ENCODE data around the gene MRGPRG.
A peak's percentile ranks its signal among the peaks of the same experiment; 100 is the strongest.

MRGPRG gene

GRCh38 chr11:3195251-3196160, 23.1 kb downstream of the MRGPRG start:
- peak; percentile 34 for TF ChIP-seq CTCF (IDR thresholded peaks at IDR 0.05; ENCODE audit: control insufficient read depth, extremely low read depth, insufficient read depth)
- H3K4me3 ChIP-seq (ENCODE audit: low read depth, low read length), result no peak overlapping the region
- DNase-seq (ENCODE audit: low read depth), result no peak

GRCh38 chr11:3194016-3194816, 24.4 kb downstream of the MRGPRG start:
- DNase-seq (ENCODE audit: low read depth), result no peak
- H3K4me3 ChIP-seq (ENCODE audit: low read depth, low read length), result no peak overlapping the region
- TF ChIP-seq CTCF (IDR thresholded peaks at IDR 0.05; ENCODE audit: control insufficient read depth, extremely low read depth, insufficient read depth), result no peak

GRCh38 chr11:3193373-3194015, 25.1 kb downstream of the MRGPRG start:
- no peak for TF ChIP-seq CTCF (IDR thresholded peaks at IDR 0.05; ENCODE audit: control insufficient read depth, extremely low read depth, insufficient read depth)
- no peak overlapping the region for H3K4me3 ChIP-seq (ENCODE audit: low read depth, low read length)
- DNase-seq (ENCODE audit: low read depth), result no peak

GRCh38 chr11:3192511-3193372, 25.9 kb downstream of the MRGPRG start:
- no peak for DNase-seq (ENCODE audit: low read depth)
- no peak overlapping the region for H3K4me3 ChIP-seq (ENCODE audit: low read depth, low read length)
- no peak for TF ChIP-seq CTCF (IDR thresholded peaks at IDR 0.05; ENCODE audit: control insufficient read depth, extremely low read depth, insufficient read depth)

- no peak for DNase-seq (ENCODE audit: low read depth)
- no peak overlapping the region for H3K4me3 ChIP-seq (ENCODE audit: low read depth, low read length)
- TF ChIP-seq CTCF (IDR thresholded peaks at IDR 0.05; ENCODE audit: control insufficient read depth, extremely low read depth, insufficient read depth), result no peak
Measured at GRCh38 chr11:3191586-3192324, 26.9 kb downstream of the MRGPRG start.
